ENCODE data around the gene TXNDC17. TPM values are rescaled to one million over a fixed set of nuclear protein-coding genes. Genes with fewer than 3 reads are reported as not detected.
"Not testable (repeated sequence)": the region's sequence is repeated elsewhere in the genome, so short reads cannot be mapped to it uniquely, and the experiment has no call there.

Gene TXNDC17
- polyA plus RNA-seq (2013), result 36.9 TPM

DNA sequence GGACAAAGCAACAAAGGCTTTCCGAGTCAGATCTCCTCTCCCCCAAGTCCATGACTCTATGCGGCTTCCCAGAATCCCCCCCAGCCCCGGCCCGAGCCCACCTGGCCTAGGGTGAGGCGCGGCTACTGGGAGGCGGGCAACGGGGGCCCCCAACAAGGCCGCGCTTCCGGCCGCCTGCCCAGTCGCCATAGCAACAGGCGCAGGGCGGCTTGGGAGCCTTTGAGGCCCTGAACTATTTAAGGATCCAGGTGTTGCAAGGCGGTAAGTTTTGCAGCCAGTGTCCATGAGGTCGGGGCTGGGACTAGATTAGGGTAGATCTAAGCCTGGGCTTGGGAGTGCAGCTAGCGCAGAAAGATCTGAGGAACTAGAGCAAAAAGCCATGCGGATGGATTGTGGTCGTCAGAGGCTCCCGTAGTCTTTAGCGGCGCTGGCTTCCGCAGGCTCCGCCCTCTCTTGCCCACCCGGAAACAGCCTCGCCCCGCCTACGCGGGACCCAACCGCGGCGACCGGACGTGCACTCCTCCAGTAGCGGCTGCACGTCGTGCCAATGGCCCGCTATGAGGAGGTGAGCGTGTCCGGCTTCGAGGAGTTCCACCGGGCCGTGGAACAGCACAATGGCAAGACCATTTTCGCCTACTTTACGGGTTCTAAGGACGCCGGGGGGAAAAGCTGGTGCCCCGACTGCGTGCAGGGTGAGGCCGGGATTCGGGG is at the start of gene TXNDC17, which contains the start of gene KIAA0753:
Gene TXNDC17, plus strand, starts transcription at position 525 of the 711 bp plus-strand sequence. Its CDS starts 23 bp downstream, at position 548.
Gene KIAA0753, minus strand, starts transcription at position 176 of the 711 bp plus-strand sequence. CDS start 5,608 bp downstream, outside the sequence.
- H3K27ac ChIP-seq (ENCODE audit: insufficient read depth in 1 of 2, low read depth in 1 of 2, low read length in 2 of 2, poor library complexity in 1 of 2, severe bottlenecking in 2 of 2), result peak within 1 kb of the TSS; percentile 77 to 91
- H3K27me3 ChIP-seq (replicated peaks in 2 of 5; ENCODE audit: control insufficient read depth in 4 of 5, insufficient read depth in 5 of 5, low read length in 4 of 5), result no peaks in the 10 kb centered on the region
- ChIA-PET CTCF (interaction anchor here (1.7 kb wide), 1 partner anchor 10 kb away, joined by 5 read pairs; no protein-coding TSS in a partner anchor), POLR2A (no interaction called here)
- H3K9me3 ChIP-seq (ENCODE audit: control extremely low read depth in 1 of 5, control insufficient read depth in 4 of 5, insufficient read depth in 2 of 5, low read depth in 1 of 5, low read length in 4 of 5), result no peaks in the 10 kb centered on the region
- H3K36me3 ChIP-seq (ENCODE audit: control insufficient read depth in 4 of 4, insufficient read depth in 4 of 4, low read length in 3 of 4), result peaks cover 4 to 20% (median 13%) of the 10 kb centered on the region in 4 experiments
- H3K4me3 ChIP-seq (ENCODE audit: control insufficient read depth in 1 of 7, extremely low read depth in 1 of 7, insufficient read depth in 4 of 7, low read depth in 2 of 7, low read length in 6 of 7), result peak within 1 kb of the TSS; percentile 88 to 97 (median 90)
- peaks cover 7 to 38% (median 31%) of the 10 kb centered on the region in 4 experiments for H3K4me1 ChIP-seq (ENCODE audit: control extremely low read depth in 1 of 4, control insufficient read depth in 4 of 4, insufficient read depth in 4 of 4, low read length in 3 of 4)
- 0% methylated on average over 49 of the region's 52 CpGs for WGBS (ENCODE audit: insufficient coverage)
- peak; percentile 88 to 90 (median 89) for DNase-seq

DNA sequence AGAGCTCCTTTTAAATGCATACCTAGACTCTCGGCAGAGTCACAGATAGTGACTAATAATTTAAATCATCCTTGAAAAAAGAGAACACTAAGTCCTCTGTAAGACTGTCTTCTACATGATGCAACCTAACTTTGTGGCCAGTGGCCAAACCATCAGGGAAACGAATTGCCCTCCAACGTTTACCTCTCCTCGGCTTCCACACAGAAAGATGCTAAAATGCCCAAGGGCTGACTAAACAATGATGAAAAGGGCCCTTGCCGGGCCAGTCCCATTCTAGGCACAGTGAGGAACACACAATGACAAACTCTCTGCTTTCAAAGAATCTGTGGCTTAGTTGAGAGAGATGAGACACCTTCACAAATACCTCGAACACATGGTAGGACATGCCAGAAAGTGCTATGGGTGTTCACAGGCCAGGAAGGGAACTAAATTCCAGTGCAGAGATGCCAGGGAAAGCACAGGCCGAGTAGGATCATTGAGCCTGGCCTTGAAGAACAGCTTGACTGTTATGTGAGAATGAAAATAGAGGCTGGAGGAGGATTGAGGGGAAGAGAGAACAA is 49.2 kb upstream of the TXNDC17 start:
- POLR2A ChIA-PET, result no interaction called here
- peaks cover 0 to under 1% (median 0%) of the 10 kb centered on the region in 5 experiments for H3K9me3 ChIP-seq (ENCODE audit: control extremely low read depth in 1 of 5, control insufficient read depth in 4 of 5, insufficient read depth in 2 of 5, low read depth in 1 of 5, low read length in 4 of 5)
- peaks cover 23 to 88% (median 60%) of the 10 kb centered on the region in 4 experiments for H3K36me3 ChIP-seq (ENCODE audit: control insufficient read depth in 4 of 4, insufficient read depth in 4 of 4, low read length in 3 of 4)
- H3K27ac ChIP-seq (ENCODE audit: insufficient read depth in 1 of 2, low read depth in 1 of 2, low read length in 2 of 2, poor library complexity in 1 of 2, severe bottlenecking in 2 of 2), result no peak overlapping the region
- H3K4me1 ChIP-seq (ENCODE audit: control extremely low read depth in 1 of 4, control insufficient read depth in 4 of 4, insufficient read depth in 4 of 4, low read length in 3 of 4), result no peaks in the 10 kb centered on the region
- CTCF ChIA-PET, result interaction anchor here (0.8 kb wide), 1 partner anchor 9 kb away, joined by 3 read pairs; no protein-coding TSS in a partner anchor
- H3K4me3 ChIP-seq (ENCODE audit: control insufficient read depth in 1 of 7, extremely low read depth in 1 of 7, insufficient read depth in 4 of 7, low read depth in 2 of 7, low read length in 6 of 7), result no peak overlapping the region
- DNase-seq, result no peak
- no peaks in the 10 kb centered on the region for H3K27me3 ChIP-seq (replicated peaks in 2 of 5; ENCODE audit: control insufficient read depth in 4 of 5, insufficient read depth in 5 of 5, low read length in 4 of 5)
- WGBS (ENCODE audit: insufficient coverage), result 90% methylated on average over 6 of the region's 7 CpGs

DNA sequence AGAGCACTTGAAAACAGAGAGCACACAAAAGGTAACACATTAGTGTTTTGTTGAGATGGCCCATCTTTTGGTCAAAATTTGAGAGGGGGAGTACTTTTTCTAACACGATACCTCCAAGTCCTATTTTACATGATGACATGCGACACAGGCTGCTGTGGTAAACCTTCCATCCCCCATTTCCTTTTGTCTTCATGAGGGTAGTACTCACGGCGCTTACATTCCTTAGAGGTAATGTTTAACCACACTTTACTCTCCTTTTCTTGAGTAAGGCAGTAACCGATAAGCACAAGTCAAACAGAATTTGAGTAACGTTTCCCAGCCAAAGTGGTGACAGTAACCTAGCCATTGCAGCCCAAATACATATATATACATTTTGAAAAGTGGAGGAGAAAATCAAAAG is 48.7 kb upstream of the TXNDC17 start:
- H3K27me3 ChIP-seq (replicated peaks in 2 of 5; ENCODE audit: control insufficient read depth in 4 of 5, insufficient read depth in 5 of 5, low read length in 4 of 5), result no peaks in the 10 kb centered on the region
- no peak for DNase-seq
- no peaks in the 10 kb centered on the region for H3K4me1 ChIP-seq (ENCODE audit: control extremely low read depth in 1 of 4, control insufficient read depth in 4 of 4, insufficient read depth in 4 of 4, low read length in 3 of 4)
- H3K36me3 ChIP-seq (ENCODE audit: control insufficient read depth in 4 of 4, insufficient read depth in 4 of 4, low read length in 3 of 4), result peaks cover 23 to 86% (median 59%) of the 10 kb centered on the region in 4 experiments
- WGBS (ENCODE audit: insufficient coverage), result 100% methylated on average over 2 of the region's 6 CpGs
- H3K27ac ChIP-seq (ENCODE audit: insufficient read depth in 1 of 2, low read depth in 1 of 2, low read length in 2 of 2, poor library complexity in 1 of 2, severe bottlenecking in 2 of 2), result no peak overlapping the region
- ChIA-PET CTCF (no interaction called here), POLR2A (no interaction called here)
- no peaks in the 10 kb centered on the region for H3K9me3 ChIP-seq (ENCODE audit: control extremely low read depth in 1 of 5, control insufficient read depth in 4 of 5, insufficient read depth in 2 of 5, low read depth in 1 of 5, low read length in 4 of 5)
- no peak overlapping the region for H3K4me3 ChIP-seq (ENCODE audit: control insufficient read depth in 1 of 7, extremely low read depth in 1 of 7, insufficient read depth in 4 of 7, low read depth in 2 of 7, low read length in 6 of 7)

DNA sequence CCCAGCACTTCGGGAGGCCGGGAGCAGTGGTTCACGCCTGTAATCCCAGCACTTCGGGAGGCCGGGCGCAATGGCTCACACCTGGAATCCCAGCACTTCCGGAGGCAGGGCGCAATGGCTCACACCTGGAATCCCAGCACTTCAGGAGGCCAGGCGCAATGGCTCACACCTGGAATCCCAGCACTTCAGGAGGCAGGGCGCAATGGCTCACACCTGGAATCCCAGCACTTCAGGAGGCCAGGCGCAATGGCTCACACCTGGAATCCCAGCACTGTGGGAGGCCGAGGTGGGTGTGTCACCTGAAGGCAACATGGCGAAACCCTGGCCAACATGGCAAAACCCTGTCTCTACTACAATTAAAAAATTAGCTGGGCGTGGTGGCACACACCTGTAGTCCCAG is 47.5 kb upstream of the TXNDC17 start:
- DNase-seq; H3K27ac ChIP-seq (ENCODE audit: insufficient read depth in 1 of 2, low read depth in 1 of 2, low read length in 2 of 2, poor library complexity in 1 of 2, severe bottlenecking in 2 of 2); H3K4me3 ChIP-seq (ENCODE audit: control insufficient read depth in 1 of 7, extremely low read depth in 1 of 7, insufficient read depth in 4 of 7, low read depth in 2 of 7, low read length in 6 of 7); H3K27me3 ChIP-seq (replicated peaks in 2 of 5; ENCODE audit: control insufficient read depth in 4 of 5, insufficient read depth in 5 of 5, low read length in 4 of 5); CTCF ChIA-PET; POLR2A ChIA-PET; H3K4me1 ChIP-seq (ENCODE audit: control extremely low read depth in 1 of 4, control insufficient read depth in 4 of 4, insufficient read depth in 4 of 4, low read length in 3 of 4); H3K9me3 ChIP-seq (ENCODE audit: control extremely low read depth in 1 of 5, control insufficient read depth in 4 of 5, insufficient read depth in 2 of 5, low read depth in 1 of 5, low read length in 4 of 5): not testable (repeated sequence)
- H3K36me3 ChIP-seq (ENCODE audit: control insufficient read depth in 4 of 4, insufficient read depth in 4 of 4, low read length in 3 of 4), result peaks cover 26 to 79% (median 50%) of the 10 kb centered on the region in 4 experiments
- WGBS (ENCODE audit: insufficient coverage), result 99% methylated on average over 14 of the region's 14 CpGs

GRCh38 chr17:6596081-6596480 is 44.8 kb upstream of the TXNDC17 start:
- no peak for DNase-seq
- H3K9me3 ChIP-seq (ENCODE audit: control extremely low read depth in 1 of 5, control insufficient read depth in 4 of 5, insufficient read depth in 2 of 5, low read depth in 1 of 5, low read length in 4 of 5), result no peaks in the 10 kb centered on the region
- H3K36me3 ChIP-seq (ENCODE audit: control insufficient read depth in 4 of 4, insufficient read depth in 4 of 4, low read length in 3 of 4), result peaks cover 18 to 62% (median 38%) of the 10 kb centered on the region in 4 experiments
- H3K4me3 ChIP-seq (ENCODE audit: control insufficient read depth in 1 of 7, extremely low read depth in 1 of 7, insufficient read depth in 4 of 7, low read depth in 2 of 7, low read length in 6 of 7), result no peak overlapping the region
- no peak overlapping the region for H3K27ac ChIP-seq (ENCODE audit: insufficient read depth in 1 of 2, low read depth in 1 of 2, low read length in 2 of 2, poor library complexity in 1 of 2, severe bottlenecking in 2 of 2)
- no peaks in the 10 kb centered on the region for H3K27me3 ChIP-seq (replicated peaks in 2 of 5; ENCODE audit: control insufficient read depth in 4 of 5, insufficient read depth in 5 of 5, low read length in 4 of 5)
- peaks cover 15 to 30% (median 24%) of the 10 kb centered on the region in 4 experiments for H3K4me1 ChIP-seq (ENCODE audit: control extremely low read depth in 1 of 4, control insufficient read depth in 4 of 4, insufficient read depth in 4 of 4, low read length in 3 of 4)
- POLR2A ChIA-PET, result no interaction called here
- WGBS (ENCODE audit: insufficient coverage), result 94% methylated on average over 7 of the region's 7 CpGs
- CTCF ChIA-PET, result no interaction called here

DNA sequence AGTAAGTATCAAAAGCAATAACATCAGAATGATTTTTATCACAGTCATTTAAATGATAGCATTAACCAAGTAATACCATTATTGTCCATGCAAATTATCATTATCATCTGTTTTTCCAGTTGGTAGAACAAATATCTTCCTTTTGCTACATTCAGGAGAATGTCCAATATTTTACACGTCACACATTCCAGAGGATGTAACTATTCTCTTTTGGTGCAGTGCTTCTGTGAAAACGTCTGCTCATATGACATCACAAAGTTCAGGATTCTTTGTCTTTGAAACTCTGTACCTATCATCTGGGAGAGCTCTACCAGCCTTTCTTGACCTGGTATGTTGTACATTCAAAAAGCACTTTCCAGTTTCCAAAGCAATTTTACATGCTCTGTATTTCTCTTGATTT is 44.3 kb upstream of the TXNDC17 start:
- POLR2A ChIA-PET, result no interaction called here
- CTCF ChIA-PET, result no interaction called here
- H3K4me1 ChIP-seq (ENCODE audit: control extremely low read depth in 1 of 4, control insufficient read depth in 4 of 4, insufficient read depth in 4 of 4, low read length in 3 of 4), result peaks cover 15 to 30% (median 24%) of the 10 kb centered on the region in 4 experiments
- no peak for DNase-seq
- H3K4me3 ChIP-seq (ENCODE audit: control insufficient read depth in 1 of 7, extremely low read depth in 1 of 7, insufficient read depth in 4 of 7, low read depth in 2 of 7, low read length in 6 of 7), result no peak overlapping the region
- H3K27ac ChIP-seq (ENCODE audit: insufficient read depth in 1 of 2, low read depth in 1 of 2, low read length in 2 of 2, poor library complexity in 1 of 2, severe bottlenecking in 2 of 2), result no peak overlapping the region
- H3K27me3 ChIP-seq (replicated peaks in 2 of 5; ENCODE audit: control insufficient read depth in 4 of 5, insufficient read depth in 5 of 5, low read length in 4 of 5), result no peaks in the 10 kb centered on the region
- H3K36me3 ChIP-seq (ENCODE audit: control insufficient read depth in 4 of 4, insufficient read depth in 4 of 4, low read length in 3 of 4), result peaks cover 18 to 62% (median 37%) of the 10 kb centered on the region in 4 experiments
- no peaks in the 10 kb centered on the region for H3K9me3 ChIP-seq (ENCODE audit: control extremely low read depth in 1 of 5, control insufficient read depth in 4 of 5, insufficient read depth in 2 of 5, low read depth in 1 of 5, low read length in 4 of 5)
- 89% methylated on average over 2 of the region's 2 CpGs for WGBS (ENCODE audit: insufficient coverage)

DNA sequence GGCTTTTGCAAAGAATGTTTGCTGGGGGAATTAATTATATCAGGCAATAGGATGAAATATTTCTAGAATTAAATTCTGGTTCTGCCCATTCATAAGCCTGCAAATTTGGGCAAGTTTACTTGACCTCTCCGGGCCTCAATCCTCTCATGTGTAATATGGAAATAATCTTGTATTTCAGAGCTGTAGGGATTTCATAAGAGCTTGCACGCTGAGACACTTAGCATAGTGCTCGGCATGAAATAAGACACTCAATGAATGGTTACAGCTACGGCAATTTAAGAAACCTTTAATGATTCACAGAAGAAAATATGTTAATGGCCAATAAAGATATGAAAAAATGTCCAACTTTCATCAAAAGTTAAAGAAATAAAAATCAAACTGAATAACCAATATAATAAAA is 43.9 kb upstream of the TXNDC17 start:
- H3K27ac ChIP-seq (ENCODE audit: insufficient read depth in 1 of 2, low read depth in 1 of 2, low read length in 2 of 2, poor library complexity in 1 of 2, severe bottlenecking in 2 of 2), result no peak overlapping the region
- peaks cover 14 to 62% (median 34%) of the 10 kb centered on the region in 4 experiments for H3K36me3 ChIP-seq (ENCODE audit: control insufficient read depth in 4 of 4, insufficient read depth in 4 of 4, low read length in 3 of 4)
- peaks cover 15 to 30% (median 24%) of the 10 kb centered on the region in 4 experiments for H3K4me1 ChIP-seq (ENCODE audit: control extremely low read depth in 1 of 4, control insufficient read depth in 4 of 4, insufficient read depth in 4 of 4, low read length in 3 of 4)
- ChIA-PET CTCF (interaction anchor here (1.5 kb wide), 1 partner anchor 9 kb away, joined by 3 read pairs; no protein-coding TSS in a partner anchor), POLR2A (no interaction called here)
- no peak overlapping the region for H3K4me3 ChIP-seq (ENCODE audit: control insufficient read depth in 1 of 7, extremely low read depth in 1 of 7, insufficient read depth in 4 of 7, low read depth in 2 of 7, low read length in 6 of 7)
- 100% methylated on average over 2 of the region's 4 CpGs for WGBS (ENCODE audit: insufficient coverage)
- no peaks in the 10 kb centered on the region for H3K9me3 ChIP-seq (ENCODE audit: control extremely low read depth in 1 of 5, control insufficient read depth in 4 of 5, insufficient read depth in 2 of 5, low read depth in 1 of 5, low read length in 4 of 5)
- DNase-seq, result no peak
- H3K27me3 ChIP-seq (replicated peaks in 2 of 5; ENCODE audit: control insufficient read depth in 4 of 5, insufficient read depth in 5 of 5, low read length in 4 of 5), result no peaks in the 10 kb centered on the region

Data from common myeloid progenitor, CD34-positive (primary cell).